SK-N-MC (cell line): Measurements from ENCODE around the gene ADSL.

Source experiments
- DNase-seq: peaks from one replicate; pipeline ENCODE4 v3.0.0-alpha.2; 2011; ENCODE audit warnings: low read depth, low spot score
- H3K27ac ChIP-seq: fragments of 200-600 bp; sonication (generic); 2 replicates; pipeline ENCODE4 v1.5.1; 2016; ENCODE audit warnings: mixed run types
- H3K36me3 ChIP-seq: fragments of 200-600 bp; sonication (generic); 2 replicates; pipeline ENCODE4 v1.6.1; 2017; ENCODE audit warnings: antibody characterized with exemption, low read length, mixed read lengths; ENCODE audit not compliant: insufficient read depth
- H3K4me3 ChIP-seq: fragments of 200-600 bp; sonication (generic); 2 replicates; pipeline ENCODE4 v1.5.1; 2016
- H3K9ac ChIP-seq: fragments of 200-600 bp; sonication (generic); 2 replicates; pipeline ENCODE4 v1.8.0; 2017; ENCODE audit warnings: mixed run types, mixed read lengths; ENCODE audit not compliant: insufficient read length
- H3K9me3 ChIP-seq: fragments of 200-600 bp; sonication (generic); 2 replicates; pipeline ENCODE4 v1.6.1; 2017; ENCODE audit warnings: low read depth, mild to moderate bottlenecking, antibody characterized with exemption, low read length, moderate library complexity, mixed read lengths
- EZH2 ChIP-seq: fragments of 200-600 bp; sonication (generic); IDR thresholded peaks from one replicate; pipeline ENCODE4 v1.6.1; 2017; ENCODE audit warnings: antibody characterized with exemption
- FOXP2 ChIP-seq: optimal IDR thresholded peaks from 2 replicates; pipeline ENCODE3; 2011; ENCODE audit warnings: mild to moderate bottlenecking, moderate library complexity; ENCODE audit not compliant: insufficient read depth; ENCODE audit errors: extremely low read length, control extremely low read depth
- POLR2AphosphoS5 ChIP-seq: IDR thresholded peaks from 2 replicates; pipeline ENCODE4 v1.6.1; 2012; ENCODE audit warnings: mild to moderate bottlenecking, low read depth, low read length, borderline replicate concordance

ADSL gene

DNA sequence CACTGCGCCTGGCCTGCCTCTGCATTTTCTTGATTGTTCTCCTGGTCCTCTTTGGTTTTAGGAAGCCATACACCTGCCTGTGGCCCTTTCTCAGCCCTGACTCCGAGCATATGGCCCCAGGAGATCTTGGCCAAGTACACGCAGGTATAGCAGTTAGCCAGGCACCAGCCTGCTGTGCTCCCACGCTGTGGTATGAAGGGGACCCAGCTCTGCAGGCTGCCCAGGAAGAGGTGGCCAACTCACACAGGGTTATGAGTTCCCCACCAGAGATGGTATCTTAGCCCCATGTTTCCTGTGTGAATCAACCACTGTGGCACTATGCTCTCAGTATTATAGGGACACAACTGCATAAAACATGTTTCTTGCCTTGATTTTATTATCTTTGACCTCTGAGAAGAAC is 55.2 kb downstream of the ADSL start:
- Histone ChIP-seq H3K4me3 (no peak overlapping the region), H3K36me3 (peaks cover 18% of the 10 kb centered on the region; the same call in 1 of the 2 replicates), H3K9me3 (no peaks in the 10 kb centered on the region), H3K27ac (no peak overlapping the region), H3K9ac (no peak overlapping the region)
- DNase-seq, result no peak
- no peak for TF ChIP-seq POLR2AphosphoS5
- TF ChIP-seq EZH2, result no peak

DNA sequence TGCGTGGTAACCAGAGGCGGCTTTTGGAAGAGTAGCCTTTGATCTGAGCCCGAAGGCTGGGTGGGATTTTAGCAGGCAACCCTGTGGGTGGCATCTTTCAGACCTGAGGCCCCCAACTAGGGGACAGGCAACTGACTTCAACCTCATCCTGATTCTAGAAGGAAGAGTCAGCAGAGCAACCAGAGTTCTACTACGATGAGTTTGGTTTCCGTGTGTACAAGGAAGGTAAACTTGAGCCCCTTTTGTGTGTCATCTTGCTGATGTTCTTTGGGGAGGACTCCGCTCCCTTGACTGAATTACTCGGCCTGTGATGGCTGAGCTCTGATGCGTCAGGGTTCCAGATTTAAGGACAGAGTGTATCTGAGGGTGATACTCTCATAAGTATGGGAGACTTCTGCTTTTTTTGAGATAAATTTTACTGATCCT is 55.7 kb downstream of the ADSL start:
- TF ChIP-seq EZH2 (no peak), POLR2AphosphoS5 (no peak), FOXP2 (no peak)
- Histone ChIP-seq H3K36me3 (peaks cover 22% of the 10 kb centered on the region; the same call in 1 of the 2 replicates), H3K27ac (no peak overlapping the region), H3K9ac (no peak overlapping the region), H3K4me3 (no peak overlapping the region), H3K9me3 (no peaks in the 10 kb centered on the region)
- DNase-seq, result no peak

DNA sequence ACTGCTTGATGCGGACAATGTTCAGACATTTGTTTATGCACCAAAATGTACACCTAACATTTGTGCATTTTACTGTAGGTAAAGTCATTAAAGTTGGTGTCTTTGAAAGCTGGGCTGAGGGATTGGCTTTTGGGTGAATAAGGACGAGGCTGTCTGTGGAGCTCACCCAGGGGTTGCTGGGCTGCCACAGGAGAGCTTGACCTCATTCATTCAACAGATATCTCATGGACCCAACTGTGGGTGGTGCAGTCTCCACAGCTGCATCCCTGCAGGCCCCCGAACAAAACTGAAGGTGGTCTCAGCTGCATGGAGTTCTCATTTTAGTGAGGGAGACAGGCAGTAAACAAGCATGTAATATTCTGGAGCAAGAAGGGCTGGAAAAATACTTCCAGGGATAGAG is 56.8 kb downstream of the ADSL start:
- DNase-seq, result no peak
- Histone ChIP-seq H3K9ac (no peak overlapping the region), H3K27ac (no peak overlapping the region), H3K9me3 (no peaks in the 10 kb centered on the region), H3K36me3 (peaks cover 25% of the 10 kb centered on the region; the same call in 1 of the 2 replicates), H3K4me3 (no peak overlapping the region)
- TF ChIP-seq POLR2AphosphoS5 (no peak), EZH2 (no peak), FOXP2 (no peak)

DNA sequence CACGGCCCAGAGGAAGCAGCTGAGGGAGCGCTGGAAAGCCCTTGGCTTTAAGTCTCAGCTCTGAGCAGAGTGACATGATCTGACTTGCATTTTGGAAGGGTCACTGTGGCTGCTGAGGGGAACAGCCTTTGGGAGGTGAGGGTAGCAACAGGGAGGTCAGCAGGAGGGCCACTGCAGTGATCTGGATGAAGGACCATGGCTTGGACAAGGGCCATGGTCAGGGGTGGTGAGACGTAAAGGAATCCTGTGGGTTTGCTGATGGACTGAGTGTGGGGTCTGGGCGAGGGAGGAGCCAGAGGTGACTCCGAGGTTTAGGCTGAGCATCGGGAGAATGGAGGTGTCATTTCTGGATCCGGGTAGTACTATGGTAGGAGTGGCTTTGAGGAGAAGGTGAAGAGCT is 57.4 kb downstream of the ADSL start:
- DNase-seq, result no peak
- TF ChIP-seq EZH2 (no peak), FOXP2 (no peak), POLR2AphosphoS5 (no peak)
- Histone ChIP-seq H3K36me3 (peaks cover 28% of the 10 kb centered on the region; the same call in 1 of the 2 replicates), H3K9me3 (no peaks in the 10 kb centered on the region), H3K9ac (no peak overlapping the region), H3K4me3 (no peak overlapping the region), H3K27ac (no peak overlapping the region)

DNA sequence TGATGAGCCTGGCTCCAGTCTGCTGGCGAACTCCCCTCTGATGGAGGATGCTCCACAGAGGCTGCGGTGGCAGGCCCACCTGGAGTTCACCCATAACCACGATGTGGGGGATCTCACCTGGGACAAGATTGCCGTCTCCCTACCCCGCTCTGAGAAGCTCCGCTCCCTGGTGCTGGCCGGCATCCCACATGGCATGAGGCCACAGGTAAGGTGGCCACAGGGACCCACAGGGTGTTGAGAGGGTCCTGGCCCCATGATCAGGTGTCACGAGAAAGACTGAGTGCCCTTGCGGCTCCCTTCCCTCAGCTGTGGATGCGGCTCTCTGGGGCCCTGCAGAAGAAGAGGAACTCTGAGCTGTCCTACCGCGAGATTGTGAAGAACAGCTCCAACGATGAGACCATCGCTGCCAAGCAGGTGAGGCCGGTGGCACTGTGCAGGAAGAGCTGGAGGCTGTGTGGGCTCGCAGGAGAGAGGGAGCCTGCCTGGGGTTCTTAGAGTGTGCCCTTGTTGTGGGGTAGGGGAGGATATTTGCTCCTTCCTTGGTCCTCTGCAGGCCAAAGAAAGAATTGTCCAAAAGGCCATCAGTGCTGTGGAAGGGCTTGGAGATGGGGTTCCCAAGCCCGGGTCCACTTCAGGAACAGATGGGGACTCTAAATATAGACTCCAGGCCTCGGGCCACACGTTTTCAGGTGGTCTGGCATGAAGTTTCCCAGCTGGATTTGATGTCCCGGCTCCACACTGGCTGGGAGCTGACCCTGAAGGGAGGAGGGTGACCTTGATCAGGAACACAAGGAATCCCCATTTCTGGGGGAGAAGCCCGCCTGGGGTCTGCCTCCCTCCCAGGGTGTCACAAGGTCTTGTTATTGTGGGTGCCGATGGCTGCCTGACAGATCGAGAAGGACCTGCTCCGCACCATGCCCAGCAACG is 58.2 kb downstream of the ADSL start:
- TF ChIP-seq POLR2AphosphoS5, result no peak
- no peak for TF ChIP-seq FOXP2
- no peak for TF ChIP-seq EZH2
- no peak overlapping the region for H3K9ac ChIP-seq
- H3K9me3 ChIP-seq, result no peaks in the 10 kb centered on the region
- no peak for DNase-seq
- no peak overlapping the region for H3K27ac ChIP-seq
- H3K36me3 ChIP-seq, result peaks cover 34% of the 10 kb centered on the region; the same call in 1 of the 2 replicates
- H3K4me3 ChIP-seq, result no peak overlapping the region

DNA sequence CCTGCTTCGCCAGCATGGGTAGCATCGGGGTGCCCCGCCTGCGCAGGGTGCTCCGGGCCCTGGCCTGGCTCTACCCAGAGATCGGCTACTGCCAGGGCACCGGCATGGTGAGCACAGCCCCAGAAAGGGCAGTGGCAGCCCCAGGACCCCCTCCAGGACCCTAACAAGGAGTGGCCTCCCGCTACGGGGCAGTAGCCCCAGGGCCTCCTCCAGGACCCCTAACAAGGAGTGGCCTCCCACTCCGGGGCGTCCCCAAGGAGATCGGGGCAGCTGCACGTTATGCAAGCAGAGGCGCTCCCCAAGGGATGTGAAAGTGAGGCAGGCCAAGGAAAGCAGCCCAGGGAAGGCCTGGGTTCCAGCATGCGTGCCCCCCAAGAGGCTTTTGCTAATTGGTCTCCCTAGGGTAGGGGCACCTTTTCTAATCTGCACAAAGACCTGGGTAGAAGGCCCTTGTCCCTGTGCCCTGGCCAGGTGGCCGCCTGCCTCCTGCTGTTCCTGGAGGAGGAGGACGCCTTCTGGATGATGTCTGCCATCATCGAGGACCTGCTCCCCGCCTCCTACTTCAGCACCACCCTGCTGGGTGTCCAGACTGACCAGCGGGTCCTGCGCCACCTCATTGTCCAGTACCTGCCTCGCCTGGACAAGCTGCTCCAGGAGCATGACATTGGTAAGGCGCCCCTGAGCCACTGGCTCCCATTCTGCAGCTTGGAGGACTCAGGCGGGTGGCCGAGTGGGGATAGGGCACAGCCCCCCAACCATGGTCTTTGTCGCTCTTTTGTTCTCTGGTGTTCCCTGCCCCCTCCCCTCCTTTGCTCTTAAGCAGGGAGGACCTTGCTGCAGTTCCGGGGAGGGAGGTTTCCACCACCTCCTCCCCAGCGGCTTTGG is 59.1 kb downstream of the ADSL start:
- H3K36me3 ChIP-seq, result peaks cover 42% of the 10 kb centered on the region; the same call in 1 of the 2 replicates
- no peak overlapping the region for H3K4me3 ChIP-seq
- H3K9ac ChIP-seq, result no peak overlapping the region
- no peak for DNase-seq
- no peaks in the 10 kb centered on the region for H3K9me3 ChIP-seq
- TF ChIP-seq POLR2AphosphoS5 (no peak), EZH2 (no peak), FOXP2 (no peak)
- H3K27ac ChIP-seq, result no peak overlapping the region

DNA sequence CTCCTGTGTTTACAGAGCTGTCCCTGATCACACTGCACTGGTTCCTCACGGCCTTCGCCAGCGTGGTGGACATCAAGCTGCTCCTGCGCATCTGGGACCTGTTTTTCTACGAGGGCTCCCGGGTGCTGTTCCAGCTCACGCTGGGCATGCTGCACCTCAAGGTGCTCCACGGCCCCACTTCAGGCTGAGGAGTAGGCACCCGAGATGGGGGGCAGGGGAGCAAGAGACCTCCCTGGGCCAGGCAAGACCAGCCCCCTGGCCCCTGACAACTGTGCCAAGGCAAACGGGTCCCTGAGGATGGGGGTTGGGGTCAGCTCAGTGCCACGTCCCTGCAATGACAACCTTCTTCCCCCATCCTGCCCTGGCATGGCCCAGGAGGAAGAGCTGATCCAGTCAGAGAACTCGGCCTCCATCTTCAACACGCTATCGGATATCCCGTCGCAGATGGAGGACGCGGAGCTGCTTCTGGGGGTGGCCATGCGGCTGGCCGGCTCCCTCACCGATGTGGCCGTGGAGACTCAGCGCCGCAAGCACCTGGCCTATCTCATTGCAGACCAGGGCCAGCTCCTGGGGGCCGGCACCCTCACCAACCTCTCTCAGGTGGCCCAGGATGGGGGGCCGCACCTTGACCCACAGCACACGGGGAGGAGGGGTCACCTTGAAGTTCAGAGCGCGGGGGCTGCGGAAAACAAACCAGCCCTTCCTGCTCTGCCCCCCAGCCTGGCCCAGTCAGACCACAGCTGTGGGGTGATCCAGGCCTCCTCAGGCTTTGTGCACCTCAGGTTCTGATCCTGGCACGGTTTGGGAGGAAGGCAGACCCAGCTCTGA is 60.0 kb downstream of the ADSL start:
- Histone ChIP-seq H3K27ac (no peak overlapping the region), H3K36me3 (peaks cover 50% of the 10 kb centered on the region; the same call in 1 of the 2 replicates), H3K4me3 (no peak overlapping the region), H3K9me3 (no peaks in the 10 kb centered on the region), H3K9ac (no peak overlapping the region)
- no peak for DNase-seq
- no peak for TF ChIP-seq FOXP2
- TF ChIP-seq EZH2, result no peak
- TF ChIP-seq POLR2AphosphoS5, result no peak
